Stimulated activated naive CD4-positive, alpha-beta T cell (primary cell): Measurements from ENCODE around the gene FGF1.

Experiments
- DNase-seq, 6 experiments: peaks; one replicate each; lab custom pipeline; 2025; lab: John Stamatoyannopoulos, UW

The FGF1 gene

DNA sequence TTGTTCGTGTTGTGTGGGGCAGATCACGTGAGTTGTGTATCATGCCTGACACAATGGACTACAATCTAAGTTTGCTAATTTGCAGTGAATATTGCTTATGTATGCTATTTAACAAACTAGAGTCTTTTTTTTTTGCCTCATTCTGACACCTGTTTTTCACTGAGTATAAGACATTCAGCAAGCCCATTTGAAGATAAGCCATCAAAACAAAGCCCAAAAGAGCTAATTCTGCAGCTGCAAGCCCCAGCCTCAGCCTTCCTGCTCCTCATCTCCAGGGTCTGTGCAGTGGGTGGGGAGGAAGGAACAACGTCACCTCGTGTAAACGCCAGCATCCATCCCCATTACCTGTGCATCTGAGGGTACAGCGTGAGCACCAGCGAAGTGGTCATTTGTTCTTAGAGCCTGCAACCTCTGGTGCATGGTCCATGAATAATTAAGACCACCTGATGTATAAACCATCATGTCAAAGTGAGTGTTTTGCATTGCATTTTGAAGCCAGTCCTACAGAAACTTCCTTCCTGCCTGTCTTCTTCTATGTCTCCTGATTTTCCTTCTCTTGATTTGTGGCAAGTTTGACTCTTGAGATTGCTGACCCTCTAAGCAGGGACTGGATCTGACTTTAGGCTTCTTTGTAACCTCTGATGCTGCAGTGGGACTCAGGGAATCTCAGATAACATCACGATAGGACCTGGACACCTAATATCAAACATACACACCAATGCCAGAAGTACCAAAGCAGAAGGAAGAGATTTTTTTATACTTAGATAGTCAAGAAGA lies 73.2 kb downstream of the FGF1 start:
- DNase-seq, result no peak

DNA sequence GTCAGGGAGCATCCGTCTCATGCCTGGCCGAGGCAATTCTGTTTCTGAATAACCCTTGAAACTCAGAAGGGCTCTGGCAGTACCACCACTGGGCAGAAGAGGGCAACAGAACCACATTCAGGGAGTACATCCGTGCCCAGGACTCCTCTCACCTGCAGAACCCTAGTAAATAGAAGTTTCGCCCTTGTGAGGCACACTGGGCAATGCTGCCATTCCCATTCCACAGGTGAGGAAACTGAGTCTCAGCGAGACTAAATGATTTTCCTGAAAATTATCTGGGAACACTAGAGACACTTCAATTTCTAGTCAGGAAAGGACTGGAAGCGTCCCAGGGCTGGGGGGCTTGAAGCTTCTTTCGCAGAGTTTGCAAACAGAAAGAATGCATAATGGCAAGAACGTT lies 74.7 kb downstream of the FGF1 start:
- peak; percentile 4 to 53 (median 36) for DNase-seq

GRCh38 chr5:142610176-142611001 lies 75.5 kb downstream of the FGF1 start:
- DNase-seq, result no peak

DNA sequence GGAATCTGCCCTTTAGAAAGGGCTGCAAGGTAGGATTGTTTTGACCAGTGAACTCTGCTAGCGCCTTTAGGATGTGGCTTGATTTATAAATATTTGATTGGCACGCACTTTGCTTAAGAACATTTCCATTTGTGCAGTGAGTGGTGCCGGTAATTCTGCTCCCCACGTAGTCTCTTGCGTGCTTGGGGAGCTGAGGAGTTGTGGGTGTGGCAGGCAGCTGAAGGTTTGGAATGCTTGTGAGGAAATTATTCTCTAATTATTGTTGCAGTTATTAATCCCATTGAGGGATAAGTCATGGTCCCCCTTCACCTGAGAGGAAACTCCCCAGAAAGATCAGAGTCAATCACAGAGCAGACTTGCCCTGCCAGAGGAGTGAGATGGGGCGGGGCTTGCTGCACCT lies 76.7 kb downstream of the FGF1 start:
- no peak for DNase-seq

GRCh38 chr5:142608081-142608480 lies 77.8 kb downstream of the FGF1 start:
- no peak for DNase-seq

DNA sequence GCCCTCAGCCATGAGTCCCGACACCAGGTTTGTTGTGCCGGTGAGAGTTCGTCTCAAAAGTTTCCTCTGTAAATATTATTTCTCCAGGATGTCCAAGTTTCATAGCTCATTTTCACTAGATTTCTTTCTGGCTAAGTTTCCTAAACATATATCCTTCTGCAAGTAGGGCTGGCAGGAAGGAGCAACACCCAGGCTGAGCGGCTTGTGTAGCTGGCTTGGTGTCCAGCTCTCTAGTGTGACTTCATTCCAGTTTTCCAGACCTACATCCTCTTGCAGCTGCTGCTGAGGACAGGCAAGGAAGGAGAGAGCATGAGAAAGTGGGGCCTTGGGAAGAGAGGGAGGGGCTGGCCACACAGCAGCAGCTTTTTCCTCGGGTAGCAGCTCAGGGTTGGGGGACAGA lies 80.3 kb downstream of the FGF1 start:
- DNase-seq, result no peak

- no peak for DNase-seq
Observed at GRCh38 chr5:142602720-142603245, 83.1 kb downstream of the FGF1 start.

DNA sequence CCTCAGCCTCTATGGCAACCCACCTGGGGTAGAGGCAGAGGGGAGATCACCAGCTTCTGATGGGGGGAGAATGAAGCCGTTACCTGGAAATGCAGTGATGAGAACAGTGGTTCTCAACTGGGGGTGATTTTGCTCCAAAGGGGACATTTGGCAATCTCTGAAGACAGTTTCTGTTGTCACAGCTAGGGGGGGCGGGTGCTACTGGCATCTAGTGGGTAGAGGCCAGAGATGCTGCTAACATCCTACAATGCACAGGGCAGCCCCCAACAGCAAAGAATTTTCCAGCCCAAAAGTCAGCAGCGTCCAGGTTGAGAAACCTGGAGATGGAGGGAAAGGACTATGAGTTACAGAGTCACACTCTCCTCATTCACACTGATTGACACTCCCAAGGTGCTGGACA lies 84.5 kb downstream of the FGF1 start:
- no peak for DNase-seq

DNA sequence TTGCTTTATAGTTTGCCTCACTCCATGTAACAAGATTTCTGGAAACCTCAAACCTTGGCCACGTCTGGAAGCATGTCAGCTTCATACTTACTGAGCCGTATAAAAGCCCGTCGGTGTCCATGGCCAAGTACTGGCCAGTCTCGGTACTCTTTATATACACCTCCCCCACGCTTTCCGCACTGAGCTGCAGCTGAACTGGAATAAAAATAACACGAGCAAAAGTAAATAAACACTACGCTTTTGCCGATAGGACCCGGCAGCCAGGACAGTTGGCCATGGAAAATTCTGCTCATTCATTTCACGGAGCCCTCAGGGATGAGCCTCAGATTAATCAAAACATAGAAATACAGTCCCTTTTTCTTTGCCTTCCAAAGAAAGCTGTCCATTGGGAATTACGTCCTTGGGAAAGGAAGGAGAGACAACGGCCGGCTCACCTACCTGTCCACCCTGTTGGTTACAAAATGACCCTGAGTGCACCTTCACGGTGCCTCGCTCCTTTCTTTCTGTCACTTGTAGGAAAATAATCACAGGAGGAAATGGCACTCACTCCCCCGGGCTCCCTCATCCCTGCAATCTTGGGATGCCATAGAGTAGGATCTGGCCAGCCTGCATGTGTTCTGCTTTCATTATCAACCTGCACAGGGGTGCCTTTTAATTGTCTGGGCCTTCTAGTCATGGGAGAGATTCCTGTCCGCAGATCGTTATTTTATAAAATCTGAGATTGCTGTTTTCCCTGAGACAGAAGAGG lies 85.1 kb downstream of the FGF1 start:
- DNase-seq, result no peak

DNA sequence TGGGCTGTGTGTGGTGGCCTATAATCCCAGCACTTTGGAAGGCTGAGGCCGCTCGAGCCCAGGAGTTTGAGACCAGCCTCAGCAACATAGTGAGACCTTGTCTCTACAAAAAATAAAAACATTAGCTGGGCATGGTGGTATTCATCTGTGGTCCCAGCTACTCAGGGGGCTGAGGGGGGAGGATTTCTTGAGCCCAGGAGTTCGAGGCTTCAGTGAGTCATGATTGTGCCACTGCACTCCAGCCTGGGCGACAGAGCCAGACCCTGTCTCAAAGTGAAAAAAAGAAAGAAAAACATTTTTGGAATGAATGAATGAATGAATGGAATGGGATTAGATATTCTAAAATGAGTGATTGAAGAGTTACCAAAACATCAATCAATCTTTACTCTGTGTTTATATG lies 85.8 kb downstream of the FGF1 start:
- no peak for DNase-seq

- DNase-seq, result no peak
Observed at GRCh38 chr5:142598338-142598700, 87.6 kb downstream of the FGF1 start.

DNA sequence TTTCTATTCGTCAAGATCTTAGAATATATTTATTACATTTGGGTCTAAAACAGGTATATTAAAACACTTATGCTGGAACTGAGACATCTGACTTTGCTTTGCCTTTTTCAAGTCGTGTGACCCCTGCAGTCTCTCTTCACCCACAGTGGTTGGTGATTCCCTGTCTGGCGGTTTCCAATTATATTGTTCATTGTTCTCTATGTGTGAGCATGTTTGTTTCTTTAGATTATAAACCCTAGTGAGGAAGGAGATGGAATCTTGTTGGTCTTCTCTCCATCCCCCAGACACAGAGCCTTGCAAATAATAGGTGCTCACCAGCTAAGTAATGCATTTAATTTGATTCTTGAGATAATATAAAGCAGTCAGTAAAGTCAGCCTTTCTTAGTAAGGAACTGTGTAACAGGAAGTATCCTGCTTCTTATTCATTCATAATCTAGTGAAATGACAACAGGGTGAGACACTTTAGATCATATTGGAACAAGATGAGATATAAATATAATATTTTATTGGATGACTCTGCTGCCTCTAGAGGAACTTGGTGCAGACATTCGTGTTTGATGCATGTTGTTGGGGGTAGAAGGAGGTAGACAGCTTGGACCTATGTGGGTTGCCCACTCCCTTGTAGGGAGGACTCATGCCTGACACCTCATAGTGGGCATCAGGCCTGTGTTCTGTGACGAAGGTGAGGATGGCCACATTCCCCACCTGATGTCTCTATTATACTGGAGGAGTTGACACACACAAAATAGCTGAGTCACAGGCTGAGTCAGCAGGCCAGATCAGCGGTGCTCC lies 88.1 kb downstream of the FGF1 start:
- no peak for DNase-seq

- DNase-seq, result no peak
Observed at GRCh38 chr5:142597025-142597424, 88.9 kb downstream of the FGF1 start.

DNA sequence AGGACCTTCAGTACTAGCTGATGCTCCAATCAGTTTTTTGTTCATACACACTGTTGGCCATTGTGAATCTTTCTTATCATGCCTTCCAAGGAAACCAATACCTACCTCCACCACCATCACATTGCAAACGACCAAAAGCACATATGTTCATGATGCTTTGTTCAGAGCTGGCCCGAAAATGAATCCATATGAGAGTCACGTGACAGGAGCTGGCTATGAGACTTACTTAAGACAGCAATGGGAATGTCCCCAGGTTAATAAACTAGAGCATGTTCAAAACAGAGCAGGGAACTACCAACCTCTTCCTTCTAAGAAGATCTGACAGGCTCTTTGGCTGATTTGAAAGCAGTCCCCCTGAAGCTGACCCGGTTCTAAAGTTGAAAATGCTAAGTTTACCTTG lies 93.5 kb downstream of the FGF1 start:
- DNase-seq, result no peak

- no peak for DNase-seq
Observed at GRCh38 chr5:142590451-142591231, 95.2 kb downstream of the FGF1 start.

DNA sequence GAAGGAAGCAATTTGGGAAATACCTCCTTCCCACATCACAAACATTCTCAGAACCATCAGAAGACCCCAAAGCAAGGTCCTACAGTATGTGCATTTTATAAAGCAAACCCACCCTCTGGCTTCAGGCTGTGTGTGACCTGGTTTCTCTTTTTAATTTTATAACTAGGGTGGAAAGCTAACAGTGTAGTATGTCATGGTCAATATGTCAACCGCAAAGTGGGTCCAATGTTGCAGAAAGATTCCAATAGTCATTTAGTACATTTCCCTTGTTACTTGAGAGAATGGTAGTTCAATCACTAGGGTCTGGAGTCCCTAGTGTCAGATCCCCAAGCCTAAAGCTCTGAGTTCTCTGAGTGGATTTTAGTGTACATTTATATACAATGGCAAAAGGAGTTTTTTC lies 96.2 kb downstream of the FGF1 start:
- no peak for DNase-seq

- peak in 1 of 6 experiments; percentile 2 for DNase-seq
Observed at GRCh38 chr5:142587354-142587965, 98.4 kb downstream of the FGF1 start.

DNA sequence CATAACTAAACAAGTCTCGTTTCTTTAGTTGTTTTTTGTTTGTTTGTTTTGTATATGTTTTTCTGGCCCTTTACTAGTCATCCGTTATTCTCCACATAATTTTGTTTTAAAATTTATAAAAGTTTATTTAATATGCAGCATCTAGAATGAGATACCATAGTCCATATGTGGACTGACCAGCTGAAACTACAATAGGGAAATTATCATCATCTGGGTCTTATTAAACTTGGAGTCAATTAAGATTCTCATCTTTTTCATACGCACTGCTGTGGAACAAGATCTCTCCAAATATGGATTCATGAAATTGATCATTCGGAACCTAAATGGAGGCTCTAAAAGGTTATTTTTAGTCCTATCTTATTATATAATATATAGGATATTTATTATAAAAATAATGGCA lies 99.3 kb downstream of the FGF1 start:
- no peak for DNase-seq

DNA sequence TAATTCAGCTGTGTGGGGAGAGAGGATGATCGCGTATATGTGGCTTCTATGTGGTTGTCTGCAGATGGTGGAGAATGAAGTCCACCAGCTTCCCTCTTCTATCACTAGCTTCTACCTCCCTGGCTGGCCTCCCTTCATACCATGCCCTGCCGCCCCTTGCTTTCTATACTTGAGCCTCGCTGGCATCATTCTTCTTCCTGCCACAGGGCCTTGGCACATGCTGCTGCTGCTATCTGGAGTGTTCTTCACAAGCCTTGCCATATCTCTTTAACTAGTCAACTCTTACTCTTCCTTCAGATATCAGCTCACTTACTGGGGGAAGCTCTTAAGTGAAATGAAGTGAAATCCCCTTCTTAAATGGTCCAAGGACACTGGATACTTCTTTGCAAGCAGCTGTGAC lies 100.4 kb downstream of the FGF1 start:
- DNase-seq, result no peak

DNA sequence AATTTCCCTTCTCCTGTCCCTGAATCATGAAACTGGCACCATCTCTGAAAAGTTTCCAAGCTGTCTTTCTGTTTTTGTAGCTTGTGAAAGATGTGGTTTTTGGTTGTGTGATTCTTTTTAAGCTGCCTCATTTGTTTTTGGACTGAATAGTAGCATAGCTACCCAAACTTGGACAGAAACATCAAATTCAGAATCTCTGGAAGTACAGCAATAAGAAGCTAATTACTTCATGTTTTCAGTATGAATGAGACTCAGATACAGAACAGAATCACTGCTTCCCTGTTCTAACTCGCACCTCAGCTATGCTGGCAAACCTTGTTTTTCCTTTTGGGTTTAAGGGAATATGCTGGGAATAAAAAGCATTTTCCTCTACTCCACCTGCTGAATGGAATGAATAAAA lies 101.0 kb downstream of the FGF1 start:
- DNase-seq, result no peak
